Activated naive CD4-positive, alpha-beta T cell (primary cell): ENCODE results near the gene IDUA.

Source experiments
- DNase-seq, 4 experiments: peaks; one replicate each; lab custom pipeline; 2025; lab: John Stamatoyannopoulos, UW

IDUA gene

DNA sequence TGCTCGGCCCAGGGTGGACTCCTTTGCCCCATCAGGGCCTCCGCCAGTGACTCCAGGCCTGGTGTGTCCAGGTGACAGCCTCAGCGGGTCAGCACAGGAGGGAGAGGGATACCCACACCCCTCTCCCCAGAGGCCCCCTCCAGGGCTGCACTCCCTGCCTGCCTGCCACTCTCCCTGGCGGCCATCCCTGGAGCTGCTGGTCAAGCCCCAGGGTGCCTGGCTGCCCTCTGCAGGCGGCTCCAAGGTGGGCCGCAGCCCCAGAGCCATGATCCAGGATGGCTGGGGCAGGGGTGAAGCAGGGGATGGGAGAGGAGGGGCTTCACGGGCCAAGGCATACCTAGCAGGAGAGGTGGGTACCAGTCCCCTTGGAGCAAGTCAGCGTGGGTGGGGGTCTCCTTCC, 28.3 kb downstream of the IDUA start:
- DNase-seq: no peak

DNA sequence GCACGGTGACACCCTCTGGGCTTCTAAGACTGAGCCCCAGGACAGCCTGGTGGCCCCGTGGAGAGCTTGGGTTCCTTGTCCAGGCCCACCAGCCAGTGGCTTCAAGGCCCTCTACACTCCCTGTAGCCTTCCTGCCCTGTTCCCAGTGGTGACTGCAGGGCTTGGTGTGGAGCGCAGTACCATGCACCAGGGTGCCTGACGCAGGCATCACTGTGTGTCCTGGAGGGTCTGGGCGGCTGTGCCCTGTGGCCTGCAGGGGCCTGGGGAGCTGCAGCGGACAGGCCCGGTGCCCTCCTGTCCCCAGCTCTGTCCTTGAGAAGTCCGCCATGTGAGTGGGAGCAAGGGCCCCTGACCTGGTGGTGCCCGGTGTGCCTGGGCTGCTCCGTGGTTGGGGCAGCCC, 28.9 kb downstream of the IDUA start:
- DNase-seq: no peak

- DNase-seq: no peak
Measured at GRCh38 chr4:1017211-1017610, 30.4 kb downstream of the IDUA start.

GRCh38 chr4:1017706-1018105, 30.9 kb downstream of the IDUA start:
- DNase-seq: no peak

- no peak for DNase-seq
Measured at GRCh38 chr4:1018147-1019020, 31.5 kb downstream of the IDUA start.

DNA sequence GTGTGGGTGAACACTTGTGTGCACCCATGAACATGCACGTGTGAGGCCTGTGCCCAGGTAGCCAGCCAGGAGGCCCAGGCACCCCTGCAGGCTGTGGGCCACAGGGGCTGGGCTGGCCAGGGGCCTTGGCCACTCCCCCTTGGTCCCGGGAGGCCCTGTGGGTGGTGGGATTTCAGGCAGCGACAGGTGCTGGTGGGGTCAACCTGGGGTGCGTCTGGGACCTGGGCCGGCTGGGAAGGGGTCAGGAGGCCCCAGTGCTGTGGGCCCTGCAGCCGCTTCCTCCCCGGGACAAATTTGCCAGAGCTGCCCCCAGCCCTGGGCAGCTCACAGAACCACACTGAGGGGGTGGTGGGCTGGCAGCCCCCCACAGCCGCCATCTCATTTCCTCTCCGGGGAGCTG, 32.5 kb downstream of the IDUA start:
- DNase-seq: no peak

GRCh38 chr4:1019729-1020470, 33.1 kb downstream of the IDUA start:
- DNase-seq: no peak

DNA sequence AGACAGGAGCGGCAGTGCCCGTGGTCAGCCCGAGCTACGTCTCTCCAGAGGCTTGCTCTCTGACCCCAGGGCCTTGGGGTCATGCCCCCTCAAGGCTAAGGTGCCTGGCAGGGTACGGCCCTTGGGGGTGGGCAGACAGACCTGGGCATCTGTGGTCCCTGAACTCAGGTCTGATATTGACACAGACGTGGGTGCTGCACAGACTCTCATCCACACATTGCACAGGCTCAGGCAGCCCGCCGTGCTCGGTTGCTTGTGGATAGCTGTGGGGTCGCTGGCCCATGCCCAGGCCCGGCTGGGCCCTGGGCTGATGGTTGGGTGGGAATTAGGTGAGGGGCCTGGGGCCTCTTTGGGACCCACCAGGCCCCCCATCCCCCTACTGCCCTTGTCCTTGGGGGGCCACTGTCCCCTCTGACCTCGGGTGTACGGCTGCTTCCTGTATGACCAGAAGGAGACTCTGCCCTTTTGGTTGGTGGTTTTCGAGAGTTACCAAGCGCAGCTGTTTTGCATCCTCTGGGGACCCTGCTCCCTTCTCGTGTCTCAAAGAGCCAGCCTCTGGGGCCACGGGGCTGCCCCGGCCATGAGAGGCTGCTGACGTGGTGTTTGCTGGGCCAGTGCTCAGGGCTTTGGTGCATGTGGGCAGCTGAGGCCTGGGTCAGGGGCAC, 34.7 kb downstream of the IDUA start:
- DNase-seq: no peak

- DNase-seq: no peak
Measured at GRCh38 chr4:1022051-1022738, 35.4 kb downstream of the IDUA start.

DNA sequence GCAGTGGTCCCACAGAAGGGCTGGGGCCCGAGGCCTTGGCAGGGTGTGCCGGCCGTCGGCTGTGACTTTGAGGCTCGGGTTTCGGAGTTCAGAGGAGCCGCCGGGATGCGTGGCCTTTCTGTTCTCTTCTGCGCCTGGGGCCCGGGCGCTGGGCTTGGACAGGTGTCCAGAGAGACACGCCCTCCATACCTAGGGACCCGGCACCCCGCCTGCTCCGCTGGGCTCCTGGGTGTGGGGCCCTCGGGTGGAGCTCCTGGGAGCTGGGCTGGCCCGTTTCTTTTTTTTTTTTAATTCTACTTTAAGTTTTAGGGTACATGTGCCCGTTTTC, 35.9 kb downstream of the IDUA start:
- DNase-seq: no peak

DNA sequence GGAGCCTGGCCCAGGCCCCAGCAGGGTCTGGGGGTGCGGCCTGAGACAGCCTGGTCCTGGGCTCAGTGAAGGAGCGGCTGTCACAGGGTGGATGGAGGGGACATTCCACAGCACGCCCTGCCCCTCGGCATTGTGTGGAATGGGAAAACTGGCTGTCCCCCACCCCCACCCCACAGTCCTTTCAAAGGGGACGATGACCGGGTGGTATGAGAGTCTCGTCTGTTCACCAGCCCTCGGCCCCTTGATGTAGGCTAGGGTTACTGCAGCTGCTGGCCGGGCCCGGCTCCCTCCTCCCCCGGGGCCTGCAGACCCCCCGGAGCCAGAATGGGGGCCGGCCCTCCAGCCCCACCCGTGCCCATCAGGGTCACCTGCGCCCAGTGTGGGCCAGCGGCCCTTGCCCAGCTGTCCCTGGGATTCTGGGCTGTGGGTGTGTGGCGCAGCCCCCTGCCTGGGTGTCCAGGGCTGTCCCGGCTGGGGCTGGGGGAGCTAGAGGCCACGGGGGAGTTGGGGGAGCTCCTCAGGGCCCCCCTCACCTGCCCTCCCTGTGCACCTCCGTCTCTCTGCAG, 36.3 kb downstream of the IDUA start:
- DNase-seq: no peak

- DNase-seq: no peak
Measured at GRCh38 chr4:1023895-1024740, 37.3 kb downstream of the IDUA start.

DNA sequence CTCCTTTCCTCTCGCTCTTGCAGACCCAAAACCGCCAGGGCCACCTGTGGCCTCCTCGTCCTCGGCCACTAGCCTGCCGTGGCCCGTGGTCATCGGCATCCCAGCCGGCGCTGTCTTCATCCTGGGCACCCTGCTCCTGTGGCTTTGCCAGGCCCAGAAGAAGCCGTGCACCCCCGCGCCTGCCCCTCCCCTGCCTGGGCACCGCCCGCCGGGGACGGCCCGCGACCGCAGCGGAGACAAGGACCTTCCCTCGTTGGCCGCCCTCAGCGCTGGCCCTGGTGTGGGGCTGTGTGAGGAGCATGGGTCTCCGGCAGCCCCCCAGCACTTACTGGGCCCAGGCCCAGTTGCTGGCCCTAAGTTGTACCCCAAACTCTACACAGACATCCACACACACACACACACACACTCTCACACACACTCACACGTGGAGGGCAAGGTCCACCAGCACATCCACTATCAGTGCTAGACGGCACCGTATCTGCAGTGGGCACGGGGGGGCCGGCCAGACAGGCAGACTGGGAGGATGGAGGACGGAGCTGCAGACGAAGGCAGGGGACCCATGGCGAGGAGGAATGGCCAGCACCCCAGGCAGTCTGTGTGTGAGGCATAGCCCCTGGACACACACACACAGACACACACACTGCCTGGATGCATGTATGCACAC, 38.2 kb downstream of the IDUA start:
- DNase-seq: no peak

- DNase-seq: no peak
Measured at GRCh38 chr4:1026115-1026514, 39.3 kb downstream of the IDUA start.

DNA sequence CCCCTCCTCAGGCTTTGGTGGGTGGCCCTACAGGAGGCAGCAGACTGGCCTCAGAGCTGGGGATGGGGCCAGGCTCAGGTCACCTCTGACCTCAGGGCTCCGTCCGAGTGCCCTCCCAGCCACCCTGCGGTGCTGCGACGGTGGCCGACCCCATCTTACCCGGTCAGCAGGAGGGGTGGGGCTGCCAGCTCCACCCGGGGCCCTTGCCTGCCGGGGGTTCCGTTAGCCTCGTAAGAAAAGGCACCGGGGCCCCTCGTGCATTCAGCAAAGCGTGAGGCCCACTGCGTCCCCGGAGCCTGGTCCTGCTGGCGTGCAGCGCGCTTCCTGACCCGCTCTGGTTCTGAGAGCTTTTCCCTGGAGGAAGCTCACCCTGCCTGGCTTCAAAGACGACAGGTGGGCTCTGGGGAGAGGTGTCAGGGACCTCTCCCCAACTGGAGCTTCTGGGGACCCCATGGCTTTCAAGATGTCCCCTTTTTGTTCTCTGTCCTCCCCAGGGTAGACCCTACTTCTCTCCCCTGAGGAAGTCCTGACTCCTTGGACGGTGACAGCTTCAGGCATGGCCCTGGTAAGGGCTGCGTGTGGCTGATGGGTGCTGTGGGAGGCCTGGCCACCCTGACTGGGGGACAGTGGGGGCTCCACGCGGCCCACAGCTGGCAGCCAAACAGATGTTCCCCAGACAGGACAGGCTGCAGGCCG, 40.5 kb downstream of the IDUA start:
- no peak for DNase-seq

GRCh38 chr4:1027915-1028238, 41.0 kb downstream of the IDUA start:
- no peak for DNase-seq

DNA sequence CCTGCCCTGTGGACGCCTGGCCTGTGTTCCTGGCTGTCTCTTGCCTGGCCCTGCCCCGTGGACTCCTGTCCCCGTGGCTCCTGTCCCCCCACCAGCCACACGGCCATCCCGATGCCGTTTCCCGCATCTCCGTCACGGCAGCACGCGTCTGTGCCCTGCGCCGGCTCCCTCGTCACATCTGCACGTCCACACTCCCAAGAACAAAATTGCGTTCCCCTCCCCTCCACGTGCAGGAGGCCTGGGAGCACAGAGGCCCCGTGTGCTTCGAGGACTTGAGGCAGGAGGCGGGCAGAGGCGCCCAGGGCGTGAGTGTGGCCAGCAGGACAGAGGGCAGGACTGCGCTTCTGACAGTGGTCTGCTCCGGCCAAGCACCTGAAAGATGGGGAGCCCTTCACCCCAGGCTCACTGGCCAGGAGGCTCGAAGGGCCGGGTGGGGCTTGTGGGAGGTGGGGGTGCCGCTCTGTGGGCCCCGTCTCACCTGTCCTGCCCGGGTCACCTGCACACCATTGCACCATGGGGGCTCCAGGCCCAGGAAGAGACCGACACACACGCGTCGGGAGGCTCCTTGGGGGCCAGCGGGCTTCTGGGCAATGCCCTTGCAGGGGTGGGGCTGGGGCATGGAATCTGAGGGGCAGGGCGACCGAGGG, 41.9 kb downstream of the IDUA start:
- DNase-seq: no peak

- no peak for DNase-seq
Measured at GRCh38 chr4:1029529-1029928, 42.7 kb downstream of the IDUA start.

DNA sequence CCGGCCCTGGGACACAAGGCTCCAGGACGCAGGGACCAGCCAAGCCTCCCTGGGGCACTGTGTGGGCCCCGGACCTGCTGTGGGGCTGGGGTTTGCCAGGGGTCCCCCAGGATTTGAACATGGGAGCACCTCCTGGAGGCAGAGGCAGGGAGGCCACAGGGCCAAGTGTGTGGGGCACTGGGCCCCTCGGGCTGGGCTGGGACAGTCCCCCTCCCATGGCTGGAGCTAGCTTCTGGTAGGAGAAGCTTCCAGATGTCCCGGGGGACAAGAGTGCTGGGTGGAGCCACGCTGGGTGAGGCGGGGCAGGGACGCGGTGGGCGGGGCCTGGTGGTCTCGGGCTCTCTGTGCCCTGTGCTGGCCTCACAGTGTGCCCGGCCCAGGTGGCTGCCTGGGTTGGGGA, 43.2 kb downstream of the IDUA start:
- DNase-seq: no peak

DNA sequence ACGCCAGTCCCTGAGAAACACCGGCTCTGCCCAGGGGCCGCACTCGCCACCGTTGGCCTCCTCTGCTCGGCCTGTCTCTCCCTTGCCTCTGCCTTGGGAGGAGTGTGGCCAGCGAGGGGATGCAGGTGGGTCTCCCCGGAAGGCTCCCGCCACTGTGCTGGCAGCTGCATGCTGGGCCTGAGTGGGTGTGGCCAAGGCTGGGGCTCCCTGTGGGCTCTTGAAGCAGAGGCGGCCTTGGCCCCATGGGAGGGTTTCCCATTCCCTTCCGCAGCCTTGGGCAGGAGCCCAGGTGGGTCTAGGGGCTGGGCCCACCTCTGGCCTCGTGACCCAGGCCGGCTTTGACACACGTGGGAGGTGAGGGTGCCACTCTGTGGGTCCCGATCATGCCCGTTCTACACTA, 43.7 kb downstream of the IDUA start:
- no peak for DNase-seq
